HL-60 (cell line): ENCODE results near the gene PDXK.

Experiments used
- DNase-seq, 2 experiments: peaks; one replicate each; pipeline ENCODE4 v3.0.0-alpha.2; 2010 to 2020; ENCODE audit warnings: low read depth in 1 of 2, low spot score in 1 of 2
- H3K27ac ChIP-seq: fragments of 250-450 bp; sonication (Bioruptor Pico); replicated peaks from 2 replicates; pipeline ENCODE4 v1.5.1; 2020; ENCODE audit warnings: mild to moderate bottlenecking, moderate library complexity
- H3K27me3 ChIP-seq: fragments of 250-450 bp; sonication (Bioruptor Pico); 2 replicates; pipeline ENCODE4 v1.5.1; 2021; ENCODE audit warnings: mild to moderate bottlenecking, moderate library complexity; ENCODE audit not compliant: insufficient read depth, poor library complexity, severe bottlenecking
- H3K4me3 ChIP-seq: replicated peaks from 2 replicates; pipeline ENCODE4 v1.5.1; 2011; ENCODE audit warnings: mild to moderate bottlenecking, control low read depth, low read length; ENCODE audit not compliant: insufficient read depth
- CTCF ChIP-seq: IDR thresholded peaks from one replicate; pipeline ENCODE4 v1.5.1; 2011; ENCODE audit warnings: low read length, control low read depth, inconsistent platforms; ENCODE audit not compliant: insufficient read depth
- GABPA ChIP-seq: IDR thresholded peaks from 2 replicates; pipeline ENCODE4 v1.6.1; 2012; ENCODE audit warnings: low read depth
- POLR2AphosphoS5 ChIP-seq: IDR thresholded peaks from 2 replicates; pipeline ENCODE4 v1.6.1; 2012; ENCODE audit warnings: low read depth
- REST ChIP-seq: IDR thresholded peaks from 2 replicates; pipeline ENCODE4 v1.6.1; 2012; ENCODE audit warnings: low read depth; ENCODE audit not compliant: insufficient replicate concordance
- SPI1 ChIP-seq: IDR thresholded peaks from 2 replicates; pipeline ENCODE4 v1.6.1; 2012; ENCODE audit warnings: low read depth, mild to moderate bottlenecking, borderline replicate concordance

The PDXK gene

GRCh38 chr21:43786807-43787440 is 68.0 kb downstream of the PDXK start:
- Histone ChIP-seq H3K27me3 (no peaks in the 10 kb centered on the region), H3K27ac (no peak overlapping the region), H3K4me3 (no peak overlapping the region)
- no peak for TF ChIP-seq SPI1
- no peak for TF ChIP-seq POLR2AphosphoS5
- no peak for TF ChIP-seq CTCF
- no peak for TF ChIP-seq REST
- TF ChIP-seq GABPA: no peak
- no peak for DNase-seq

- Histone ChIP-seq H3K27me3 (no peaks in the 10 kb centered on the region), H3K27ac (peak within 1 kb of the TSS; percentile 80), H3K4me3 (peak within 1 kb of the TSS; percentile 97)
- TF ChIP-seq CTCF: peak; percentile 81
- no peak for TF ChIP-seq SPI1
- peak; percentile 71; the same call in 1 of the 2 replicates for TF ChIP-seq POLR2AphosphoS5
- DNase-seq: peak; percentile 84 to 92
Observed at GRCh38 chr21:43789276-43790009, 70.5 kb downstream of the PDXK start, which contains the start of gene RRP1. Gene RRP1, plus strand, starts transcription at chr21:43789577. Its CDS starts 53 bp downstream, at chr21:43789630.

GRCh38 chr21:43790010-43790524 is 71.1 kb downstream of the PDXK start:
- Histone ChIP-seq H3K27ac (peak overlapping the region; percentile 80), H3K4me3 (peak overlapping the region; percentile 97), H3K27me3 (no peaks in the 10 kb centered on the region)
- TF ChIP-seq POLR2AphosphoS5: no peak
- no peak for TF ChIP-seq CTCF
- no peak for TF ChIP-seq REST
- TF ChIP-seq GABPA: no peak
- no peak for TF ChIP-seq SPI1
- DNase-seq: no peak
